HCT116 (cell line): ENCODE measurements around the gene USPL1. TPM values are rescaled to one million over a fixed set of nuclear protein-coding genes. Genes with fewer than 3 reads are reported as not detected.

Experiments
- ATAC-seq: fragments of 200-7000 bp; cut with Tn5 transposase; 2 replicates; pipeline ENCODE4 v1.9.1; 2020; ENCODE audit warnings: mild to moderate bottlenecking, moderate library complexity
- BruUV-seq: library from RNA; stranded (reverse); fragments of 400-500 nt; replicated peaks from 2 replicates; lab custom pipeline; 2021; lab: Mats Ljungman, UMichigan
- CTCF ChIA-PET: fragments of 300-600 bp; sonication (Branson Sonifier 250); formaldehyde crosslinking; loops from one replicate; lab custom pipeline; 2021; ENCODE audit warnings: antibody characterized with exemption; lab: Charles Lee
- POLR2A ChIA-PET: fragments of 300-600, 350-600 bp; sonication (Branson Sonifier 250); formaldehyde crosslinking; loops from one replicate; lab custom pipeline; 2021; ENCODE audit warnings: antibody characterized with exemption; lab: Charles Lee
- RAD21 ChIA-PET, 2 experiments: fragments of 300-600 bp; sonication (Branson Sonifier 250); formaldehyde crosslinking; loops; one replicate each; lab custom pipeline; 2023; ENCODE audit warnings: low total read pairs in 2 of 2; ENCODE audit not compliant: uncharacterized antibody in 2 of 2, unreplicated experiment in 2 of 2, low non-redundant PET in 1 of 2; lab: Charles Lee
- DNase-seq: peaks from one replicate; pipeline ENCODE4 v3.0.0-alpha.2; 2010; ENCODE audit warnings: low read depth, low spot score
- H2AFZ ChIP-seq: fragments of 200-600 bp; shearing (Covaris generic), sonication (generic); 2 replicates; pipeline ENCODE4 v1.6.1; 2017; ENCODE audit warnings: low read depth, mixed run types, mixed read lengths, antibody characterized with exemption, low read length; ENCODE audit not compliant: poor library complexity, severe bottlenecking
- H3K27ac ChIP-seq: 2 replicates; pipeline ENCODE4 v1.5.1; 2012; ENCODE audit warnings: low read depth, low read length
- H3K27me3 ChIP-seq: fragments of 200-600 bp; sonication (generic); 2 replicates; pipeline ENCODE4 v1.6.1; 2016; ENCODE audit warnings: mixed run types, low read length, mixed read lengths; ENCODE audit not compliant: insufficient read depth
- H3K36me3 ChIP-seq, 2 experiments: fragments of 200-500 bp in 1 of 2; fragments of 200-600 bp in 1 of 2; sonication (Bioruptor generic) in 1 of 2; sonication (generic) in 1 of 2; 2 replicates each; pipeline versions ENCODE4 v1.5.1 to v1.6.1; 2014 to 2016; ENCODE audit warnings: low read length in 2 of 2, inconsistent platforms in 1 of 2, mixed read lengths in 1 of 2, mixed run types in 1 of 2; ENCODE audit not compliant: insufficient read depth in 2 of 2, control insufficient read depth in 1 of 2
- H3K4me1 ChIP-seq, 2 experiments: fragments of 200-600 bp in 1 of 2; sonication (generic) in 1 of 2; 2 replicates each; pipeline versions ENCODE4 v1.5.1 to v1.6.1; 2012 to 2017; ENCODE audit warnings: low read length in 2 of 2, inconsistent platforms in 1 of 2, mild to moderate bottlenecking in 1 of 2, mixed read lengths in 1 of 2, mixed run types in 1 of 2, moderate library complexity in 1 of 2; ENCODE audit not compliant: insufficient read depth in 2 of 2, control insufficient read depth in 1 of 2
- H3K4me2 ChIP-seq: fragments of 200-600 bp; sonication (generic); 2 replicates; pipeline ENCODE4 v1.6.1; 2017; ENCODE audit warnings: mixed run types, low read length, mixed read lengths
- H3K4me3 ChIP-seq, 2 experiments: fragments of 200-600 bp in 1 of 2; sonication (generic) in 1 of 2; replicated peaks in 1 of 2; 2 replicates each; pipeline ENCODE4 v1.5.1; 2011 to 2016; ENCODE audit warnings: low read length in 2 of 2, control low read depth in 1 of 2, low read depth in 1 of 2, mild to moderate bottlenecking in 1 of 2, mixed read lengths in 1 of 2, mixed run types in 1 of 2
- H3K79me2 ChIP-seq: fragments of 200-600 bp; sonication (generic); 2 replicates; pipeline ENCODE4 v1.6.1; 2017; ENCODE audit warnings: mild to moderate bottlenecking, mixed run types, low read length, moderate library complexity, mixed read lengths; ENCODE audit not compliant: insufficient read depth
- H3K9ac ChIP-seq: fragments of 200-600 bp; sonication (generic); 2 replicates; pipeline ENCODE4 v1.6.1; 2016; ENCODE audit warnings: low read length, mixed read lengths
- H3K9me2 ChIP-seq: fragments of 200-600 bp; sonication (generic), shearing (Covaris generic); 2 replicates; pipeline ENCODE4 v1.6.1; 2017; ENCODE audit warnings: mixed run types, mild to moderate bottlenecking, moderate library complexity; ENCODE audit not compliant: insufficient read depth
- H3K9me3 ChIP-seq, 2 experiments: fragments of 200-500 bp in 1 of 2; fragments of 200-600 bp in 1 of 2; sonication (Bioruptor generic) in 1 of 2; sonication (generic) in 1 of 2; 2 replicates each; pipeline ENCODE4 v1.6.1; 2014 to 2017; ENCODE audit warnings: low read length in 2 of 2, mixed read lengths in 2 of 2, inconsistent platforms in 1 of 2, low read depth in 1 of 2, mild to moderate bottlenecking in 1 of 2, mixed run types in 1 of 2, moderate library complexity in 1 of 2; ENCODE audit not compliant: control insufficient read depth in 1 of 2, insufficient read depth in 1 of 2
- H4K20me1 ChIP-seq: fragments of 200-600 bp; sonication (generic), shearing (Covaris generic); 2 replicates; pipeline ENCODE4 v1.6.1; 2017; ENCODE audit warnings: mixed run types, mild to moderate bottlenecking, moderate library complexity; ENCODE audit not compliant: insufficient read depth
- ATF3 ChIP-seq: IDR thresholded peaks from 2 replicates; pipeline ENCODE4 v1.6.1; 2012
- CBX3 ChIP-seq: IDR thresholded peaks from 2 replicates; pipeline ENCODE4 v1.6.1; 2012; ENCODE audit warnings: low read depth
- ELF1 ChIP-seq: IDR thresholded peaks from 2 replicates; pipeline ENCODE4 v1.6.1; 2012; ENCODE audit warnings: low read depth, borderline replicate concordance
- EZH2 ChIP-seq: fragments of 200-600 bp; sonication (generic); IDR thresholded peaks from 2 replicates; pipeline ENCODE4 v1.6.1; 2017; ENCODE audit warnings: antibody characterized with exemption, mixed run types
- EZH2phosphoT487 ChIP-seq: fragments of 200-600 bp; IDR thresholded peaks from 2 replicates; pipeline ENCODE4 v1.6.1; 2018; ENCODE audit warnings: antibody characterized with exemption, borderline replicate concordance
- FOSL1 ChIP-seq: IDR thresholded peaks from 2 replicates; pipeline ENCODE4 v1.6.1; 2012; ENCODE audit warnings: low read depth
- POLR2A ChIP-seq: IDR thresholded peaks from 2 replicates; pipeline ENCODE4 v1.7.0; 2011; ENCODE audit warnings: borderline replicate concordance; ENCODE audit not compliant: insufficient read depth, insufficient read length; ENCODE audit errors: extremely low read depth
- SIN3A ChIP-seq: IDR thresholded peaks from 2 replicates; pipeline ENCODE4 v1.6.1; 2012; ENCODE audit warnings: low read depth
- SRF ChIP-seq: IDR thresholded peaks from 2 replicates; pipeline ENCODE4 v1.6.1; 2012; ENCODE audit warnings: low read depth
- YY1 ChIP-seq: IDR thresholded peaks from 2 replicates; pipeline ENCODE4 v1.6.1; 2011; ENCODE audit warnings: low read length, low read depth, moderate library complexity, mild to moderate bottlenecking; ENCODE audit not compliant: insufficient replicate concordance; ENCODE audit errors: extremely low read depth
- ZBTB33 ChIP-seq: IDR thresholded peaks from 2 replicates; pipeline ENCODE4 v1.6.1; 2011; ENCODE audit warnings: mild to moderate bottlenecking, low read length, moderate library complexity; ENCODE audit not compliant: insufficient replicate concordance; ENCODE audit errors: extremely low read depth
- ZFX ChIP-seq: fragments of 450-650 bp; IDR thresholded peaks from 2 replicates; pipeline ENCODE4 v1.6.1; 2017
- intact Hi-C: fragments of 100-400 bp; cut with micrococcal nuclease; formaldehyde crosslinking; loops from 2 replicates; pipeline ENCODE4 v1.10.0; 2022
- total RNA-seq: library from RNA; stranded (reverse); gene quantifications from one replicate; pipeline ENCODE4 v1.2.1, GENCODE V29; 2021; ENCODE audit not compliant: unreplicated experiment
- TF ChIP-seq, protein P1 (sequence below), 3 experiments: fragments of 200-600 bp in 1 of 3; sonication (generic) in 1 of 3; IDR thresholded peaks in 2 of 3; conservative IDR thresholded peaks in 1 of 3; 2 replicates each; pipeline ENCODE4 v1.5.1; 2012 to 2017; ENCODE audit warnings: low read depth in 2 of 3, low read length in 2 of 3, antibody characterized with exemption in 1 of 3, borderline replicate concordance in 1 of 3, control low read depth in 1 of 3, mild to moderate bottlenecking in 1 of 3, mixed read lengths in 1 of 3, mixed run types in 1 of 3, moderate library complexity in 1 of 3; ENCODE audit not compliant: insufficient read depth in 1 of 3

The USPL1 gene
- total RNA-seq, 1 experiment from 2014 or later: 19.7 TPM

- Histone ChIP-seq H3K27me3 (no peaks in the 10 kb centered on the region), H3K4me3 (no peak overlapping the region), H4K20me1 (no peaks in the 10 kb centered on the region), H3K4me1 (no peaks in the 10 kb centered on the region), H3K9me3 (no peaks in the 10 kb centered on the region), H2AFZ (no peak overlapping the region), H3K9me2 (no peaks in the 10 kb centered on the region), H3K9ac (no peak overlapping the region), H3K36me3 (peaks cover 31 to 33% of the 10 kb centered on the region in 2 experiments), H3K4me2 (no peak overlapping the region), H3K79me2 (peaks cover 12% of the 10 kb centered on the region), H3K27ac (no peak overlapping the region)
- intact Hi-C loops: no loop called here
- no peak for TF ChIP-seq ELF1
- TF ChIP-seq YY1: no peak
- TF ChIP-seq EZH2: no peak
- no peak for TF ChIP-seq CBX3
- TF ChIP-seq SRF: no peak
- TF ChIP-seq POLR2A: no peak
- TF ChIP-seq FOSL1: no peak
- TF ChIP-seq SIN3A: no peak
- TF ChIP-seq, protein P1, sequence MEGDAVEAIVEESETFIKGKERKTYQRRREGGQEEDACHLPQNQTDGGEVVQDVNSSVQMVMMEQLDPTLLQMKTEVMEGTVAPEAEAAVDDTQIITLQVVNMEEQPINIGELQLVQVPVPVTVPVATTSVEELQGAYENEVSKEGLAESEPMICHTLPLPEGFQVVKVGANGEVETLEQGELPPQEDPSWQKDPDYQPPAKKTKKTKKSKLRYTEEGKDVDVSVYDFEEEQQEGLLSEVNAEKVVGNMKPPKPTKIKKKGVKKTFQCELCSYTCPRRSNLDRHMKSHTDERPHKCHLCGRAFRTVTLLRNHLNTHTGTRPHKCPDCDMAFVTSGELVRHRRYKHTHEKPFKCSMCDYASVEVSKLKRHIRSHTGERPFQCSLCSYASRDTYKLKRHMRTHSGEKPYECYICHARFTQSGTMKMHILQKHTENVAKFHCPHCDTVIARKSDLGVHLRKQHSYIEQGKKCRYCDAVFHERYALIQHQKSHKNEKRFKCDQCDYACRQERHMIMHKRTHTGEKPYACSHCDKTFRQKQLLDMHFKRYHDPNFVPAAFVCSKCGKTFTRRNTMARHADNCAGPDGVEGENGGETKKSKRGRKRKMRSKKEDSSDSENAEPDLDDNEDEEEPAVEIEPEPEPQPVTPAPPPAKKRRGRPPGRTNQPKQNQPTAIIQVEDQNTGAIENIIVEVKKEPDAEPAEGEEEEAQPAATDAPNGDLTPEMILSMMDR (IDR thresholded peaks at IDR 0.05 in 2 of 3, conservative IDR thresholded peaks at IDR 0.05 in 1 of 3; ENCODE audit: borderline replicate concordance in 1 of 3, insufficient read depth in 1 of 3, low read depth in 2 of 3, low read length in 2 of 3): no peak
- no peak for TF ChIP-seq ZBTB33
- TF ChIP-seq ZFX: no peak
- TF ChIP-seq ATF3: no peak
- TF ChIP-seq EZH2phosphoT487: no peak
- no TSS peak for BruUV-seq
- POLR2A ChIA-PET: no interaction called here
- ATAC-seq: peak; percentile 42
- DNase-seq: no peak
- RAD21 ChIA-PET: no interaction called here
- CTCF ChIA-PET: no interaction called here
Measured at GRCh38 chr13:30659980-30660379, 42.3 kb downstream of the USPL1 start.
